K562 (cell line): ENCODE results near the gene NTRK3. TPM values are rescaled to one million over a fixed set of nuclear protein-coding genes. Genes with fewer than 3 reads are reported as not detected.

Experiments used
- ATAC-seq: fragments of 200-7000 bp; cut with Tn5 transposase; 3 replicates; pipeline ENCODE4 v1.9.1; 2020; ENCODE audit warnings: moderate library complexity
- BruUV-seq: library from RNA; stranded (reverse); fragments of 400-500 nt; replicated peaks from 2 replicates; lab custom pipeline; 2021; lab: Mats Ljungman, UMichigan
- CTCF ChIA-PET: fragments of 300-600 bp; formaldehyde crosslinking; extraction: SDS; loops from one replicate; lab custom pipeline; 2021; ENCODE audit warnings: low intra/inter-chr PET ratio; lab: Yijun Ruan, JAX
- POLR2A ChIA-PET: fragments of 300-600, 350-650 bp; sonication (Branson Sonifier 250); formaldehyde crosslinking; extraction: SDS; loops from one replicate; lab custom pipeline; 2021; ENCODE audit warnings: antibody characterized with exemption, inconsistent platforms; lab: Yijun Ruan, JAX
- DNase-seq, 4 experiments: peaks; one replicate each; pipeline versions ENCODE4 v3.0.0 to v3.0.0-alpha.2; 2011 to 2018; ENCODE audit warnings: low spot score in 3 of 4, mixed read lengths in 3 of 4; ENCODE audit errors: extremely low read depth in 1 of 4
- FAIRE-seq: peaks from 2 replicates; lab custom pipeline; 2011; peaks lifted over from hg19 to GRCh38; lab: Jason Lieb, UNC
- H2AFZ ChIP-seq: 2 replicates; pipeline ENCODE4 v1.6.0; 2011; ENCODE audit warnings: low read depth, low read length, control low read depth, inconsistent platforms
- H3K27ac ChIP-seq: fragments of 200-600 bp; 3 replicates; pipeline ENCODE4 v1.8.0; 2011; ENCODE audit warnings: low read depth, mild to moderate bottlenecking, control low read depth, inconsistent platforms, low read length, moderate library complexity, mixed read lengths; ENCODE audit errors: extremely low read depth
- H3K27me3 ChIP-seq, 2 experiments: fragments of 300-600 bp in 1 of 2; 2 replicates in 1 of 2; 3 replicates in 1 of 2; pipeline versions ENCODE4 v1.6.0 to v1.8.0; 2011; ENCODE audit warnings: inconsistent platforms in 2 of 2, low read length in 2 of 2, mild to moderate bottlenecking in 1 of 2, mixed read lengths in 1 of 2, moderate library complexity in 1 of 2; ENCODE audit not compliant: control insufficient read depth in 2 of 2, insufficient read depth in 2 of 2
- H3K36me3 ChIP-seq: fragments of 300-600 bp; 3 replicates; pipeline ENCODE4 v1.8.0; 2011; ENCODE audit warnings: mild to moderate bottlenecking, low read length, inconsistent platforms; ENCODE audit not compliant: control insufficient read depth, insufficient read depth
- H3K4me1 ChIP-seq, 2 experiments: fragments of 200-600 bp in 1 of 2; replicated peaks in 1 of 2; 2 replicates in 1 of 2; 3 replicates in 1 of 2; pipeline versions ENCODE4 v1.5.1 to v1.8.0; 2011; ENCODE audit warnings: inconsistent platforms in 2 of 2, low read length in 2 of 2, mild to moderate bottlenecking in 1 of 2, mixed read lengths in 1 of 2, moderate library complexity in 1 of 2; ENCODE audit not compliant: control insufficient read depth in 2 of 2, insufficient read depth in 2 of 2
- H3K4me2 ChIP-seq: 2 replicates; pipeline ENCODE4 v1.6.1; 2011; ENCODE audit warnings: low read length, control low read depth, inconsistent platforms, mixed read lengths; ENCODE audit not compliant: insufficient read depth
- H3K4me3 ChIP-seq: fragments of 200-600 bp; sonication (generic), shearing (Covaris generic); 2 replicates; pipeline ENCODE4 v1.5.1; 2016; ENCODE audit warnings: control low read depth, inconsistent platforms
- H3K79me2 ChIP-seq: fragments of 200-600 bp; 3 replicates; pipeline ENCODE4 v1.8.0; 2011; ENCODE audit warnings: low read length, inconsistent platforms; ENCODE audit not compliant: control insufficient read depth, insufficient read depth
- H3K9ac ChIP-seq, 2 experiments: 2 replicates each; pipeline versions ENCODE4 v1.6.0 to v1.6.1; 2011; ENCODE audit warnings: low read depth in 2 of 2, low read length in 2 of 2, control low read depth in 1 of 2, inconsistent platforms in 1 of 2, mild to moderate bottlenecking in 1 of 2, mixed read lengths in 1 of 2; ENCODE audit not compliant: insufficient read depth in 1 of 2
- H3K9me1 ChIP-seq: one replicate; pipeline ENCODE4 v1.6.0; 2011; ENCODE audit warnings: inconsistent platforms, mild to moderate bottlenecking, low read length, moderate library complexity; ENCODE audit not compliant: control insufficient read depth, insufficient read depth
- H3K9me3 ChIP-seq: replicated peaks from 2 replicates; pipeline ENCODE4 v1.5.1; 2011; ENCODE audit warnings: low read depth, low read length, inconsistent platforms; ENCODE audit not compliant: control insufficient read depth, insufficient read depth
- H4K20me1 ChIP-seq: replicated peaks from 2 replicates; pipeline ENCODE4 v1.6.1; 2011; ENCODE audit warnings: low read length, inconsistent platforms, mixed read lengths; ENCODE audit not compliant: control insufficient read depth, insufficient read depth
- BRCA1 ChIP-seq, 2 experiments: fragments of 450-650 bp in 1 of 2; sonication (generic) in 1 of 2; formaldehyde crosslinking in 1 of 2; IDR thresholded peaks; 2 replicates each; pipeline versions ENCODE4 v1.5.0 to v1.6.1; 2017 to 2020; ENCODE audit warnings: mild to moderate bottlenecking in 1 of 2, missing genetic modification reagents in 1 of 2
- CBFA2T3 ChIP-seq: fragments of 450-650 bp; IDR thresholded peaks from 2 replicates; pipeline ENCODE4 v1.6.1; 2017
- CTBP1 ChIP-seq: fragments of 450-650 bp; IDR thresholded peaks from 2 replicates; pipeline ENCODE4 v1.6.1; 2016; ENCODE audit warnings: borderline replicate concordance
- LCOR ChIP-seq: sonication (generic); formaldehyde crosslinking; IDR thresholded peaks from 2 replicates; pipeline ENCODE4 v1.8.0; 2022; ENCODE audit warnings: mild to moderate bottlenecking, missing genetic modification reagents
- RAD21 ChIP-seq, 2 experiments: fragments of 250-450 bp in 1 of 2; fragments of 450-650 bp in 1 of 2; sonication (Bioruptor Pico) in 1 of 2; formaldehyde crosslinking in 1 of 2; IDR thresholded peaks in 1 of 2; conservative IDR thresholded peaks in 1 of 2; 2 replicates each; pipeline versions ENCODE4 v1.4.0 to v1.8.0; 2020 to 2022; ENCODE audit warnings: mild to moderate bottlenecking in 2 of 2, moderate library complexity in 1 of 2
- SIN3B ChIP-seq: fragments of 450-650 bp; IDR thresholded peaks from 2 replicates; pipeline ENCODE4 v1.6.1; 2017; ENCODE audit warnings: low read depth, mild to moderate bottlenecking, moderate library complexity
- SMC3 ChIP-seq: conservative IDR thresholded peaks from 2 replicates; pipeline ENCODE4 v1.6.1; 2011; ENCODE audit warnings: low read depth, low read length, improper control_type of control experiment; ENCODE audit not compliant: insufficient read depth
- ZFP36 ChIP-seq: fragments of 150-350 bp; IDR thresholded peaks from 2 replicates; pipeline ENCODE4 v1.6.1; 2018; ENCODE audit warnings: low read length, low read depth; ENCODE audit not compliant: partially characterized antibody
- ZNF121 ChIP-seq: sonication (generic); formaldehyde crosslinking; conservative IDR thresholded peaks from 2 replicates; pipeline ENCODE4 v1.8.0; 2022; ENCODE audit warnings: missing genetic modification reagents
- ZNF224 ChIP-seq: sonication (generic); formaldehyde crosslinking; IDR thresholded peaks from 2 replicates; pipeline ENCODE4 v1.8.0; 2022; ENCODE audit warnings: mild to moderate bottlenecking, missing genetic modification reagents
- ZNF311 ChIP-seq: fragments of 250-450 bp; sonication (Bioruptor Pico); IDR thresholded peaks from 2 replicates; pipeline ENCODE4 v1.4.0; 2020; ENCODE audit warnings: mild to moderate bottlenecking, moderate library complexity
- WGBS: fragments of 100-300 bp; shearing (Covaris generic); methylation state at CpG from one replicate; pipeline ENCODE4 v1.1.6; 2016; ENCODE audit warnings: low coverage, mixed read lengths; ENCODE audit not compliant: insufficient coverage; ENCODE audit errors: missing lambda C conversion rate; 5-methylcytosine and 5-hydroxymethylcytosine counted together
- in situ Hi-C: fragments of 300-500 bp; cut with MboI; formaldehyde crosslinking; loops from 4 replicates; pipeline ENCODE4 v1.15.0; 2018; ENCODE audit warnings: inconsistent platforms, mixed read lengths
- intact Hi-C: fragments of 100-400 bp; cut with micrococcal nuclease; formaldehyde crosslinking; loops from 2 replicates; pipeline ENCODE4 v1.14.2; 2022
- polyA plus RNA-seq, 8 experiments: library from polyadenylated mRNA; depleted of rRNA in 4 of 8; stranded (reverse) in 5 of 8; unstranded in 3 of 8; fragments of >200 nt; fragmentation: Nextera tagmentation in 2 of 8; fragmentation: Illumina TruSeq in 1 of 8; extraction: Ambion mirVana in 2 of 8; extraction: Trizol in 1 of 8; gene quantifications; 2 replicates each; pipeline versions ENCODE4 v1.2.1 to v1.2.3, GENCODE V29; 2011 to 2014; ENCODE audit warnings: inconsistent platforms in 1 of 8, missing spikeins in 1 of 8
- total RNA-seq, 7 experiments: library from RNA; depleted of rRNA in 6 of 7; stranded (reverse); fragments of >200 nt in 6 of 7; fragmentation: Illumina TruSeq in 2 of 7; extraction: Trizol in 2 of 7; gene quantifications; 2 replicates each; pipeline versions ENCODE4 v1.2.1 to v1.2.3, GENCODE V29; 2011 to 2021; ENCODE audit warnings: low replicate concordance in 1 of 7
- TF ChIP-seq, protein P1 (sequence below): fragments of 250-450 bp; sonication (Bioruptor Pico); IDR thresholded peaks from 2 replicates; pipeline ENCODE4 v1.8.0; 2022; ENCODE audit warnings: inconsistent platforms, mild to moderate bottlenecking, moderate library complexity, borderline replicate concordance

Gene NTRK3
- total and polyA plus RNA-seq, 9 of the 15 experiments (the other 6 are each of a cell fraction or from before 2014, with no cell fraction given), result 0.11 to 0.13 TPM; not detected in 7

DNA sequence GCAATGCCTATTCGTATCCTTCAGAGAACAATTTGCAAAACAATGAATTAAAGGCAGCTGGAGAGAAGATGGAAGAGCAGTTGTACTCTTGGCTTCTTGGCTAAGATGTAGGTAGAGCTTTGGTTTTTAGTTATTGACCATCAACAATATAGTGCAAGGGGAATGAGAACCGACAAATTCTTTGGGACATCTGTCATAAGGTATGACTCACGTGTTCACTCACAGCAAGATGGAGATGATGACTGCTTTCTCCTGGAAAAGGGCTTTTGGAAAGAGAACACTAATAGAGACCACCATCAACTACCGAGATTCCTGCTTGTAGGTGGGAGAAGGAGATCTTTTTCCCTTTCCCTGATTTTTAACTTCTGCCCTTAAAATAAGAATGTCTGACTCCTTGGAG lies 234.9 kb downstream of the NTRK3 start (continued):
- TF ChIP-seq SMC3, result no peak
- TF ChIP-seq, all 486 proteins: peak for 0

DNA sequence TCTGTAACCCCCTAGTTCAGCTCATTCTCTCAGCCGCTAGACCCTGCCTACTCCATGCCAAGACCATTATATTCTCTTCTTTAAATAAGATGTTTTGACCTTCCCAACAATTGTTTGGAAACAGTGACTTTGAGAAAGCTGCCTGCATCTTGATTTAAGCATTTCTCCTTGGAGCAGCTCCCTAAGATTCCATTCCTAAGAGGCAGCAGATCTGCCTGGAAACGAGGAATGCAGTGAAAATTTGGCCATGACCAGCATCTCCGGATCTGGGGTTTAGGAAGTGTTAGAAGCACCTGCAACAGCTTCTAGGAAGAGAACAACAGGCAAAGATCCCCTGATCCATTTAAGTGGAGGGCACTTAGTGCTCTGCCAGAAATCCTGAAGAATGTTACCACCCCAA lies 235.7 kb downstream of the NTRK3 start:
- H3K36me3 ChIP-seq, result no peaks in the 10 kb centered on the region
- no peak overlapping the region for H3K4me2 ChIP-seq
- no peak for TF ChIP-seq ZFP36
- TF ChIP-seq LCOR (CRISPR knock-in tag), result no peak
- TF ChIP-seq CBFA2T3, result no peak
- no peak for TF ChIP-seq ZNF224 (CRISPR knock-in tag)
- no peak for TF ChIP-seq BRCA1 (IDR thresholded peaks at IDR 0.05)
- TF ChIP-seq BRCA1 (CRISPR knock-in tag; IDR thresholded peaks at IDR 0.05), result no peak
- no peak for TF ChIP-seq RAD21 (CRISPR knock-in tag; conservative IDR thresholded peaks at IDR 0.05 in 1 of 2, IDR thresholded peaks at IDR 0.05 in 1 of 2)
- TF ChIP-seq CTBP1, result no peak
- TF ChIP-seq, protein P1, sequence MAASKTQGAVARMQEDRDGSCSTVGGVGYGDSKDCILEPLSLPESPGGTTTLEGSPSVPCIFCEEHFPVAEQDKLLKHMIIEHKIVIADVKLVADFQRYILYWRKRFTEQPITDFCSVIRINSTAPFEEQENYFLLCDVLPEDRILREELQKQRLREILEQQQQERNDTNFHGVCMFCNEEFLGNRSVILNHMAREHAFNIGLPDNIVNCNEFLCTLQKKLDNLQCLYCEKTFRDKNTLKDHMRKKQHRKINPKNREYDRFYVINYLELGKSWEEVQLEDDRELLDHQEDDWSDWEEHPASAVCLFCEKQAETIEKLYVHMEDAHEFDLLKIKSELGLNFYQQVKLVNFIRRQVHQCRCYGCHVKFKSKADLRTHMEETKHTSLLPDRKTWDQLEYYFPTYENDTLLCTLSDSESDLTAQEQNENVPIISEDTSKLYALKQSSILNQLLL (CRISPR knock-in tag), result no peak
- TF ChIP-seq SIN3B, result no peak
- no peak for TF ChIP-seq ZNF121 (CRISPR knock-in tag)
- TF ChIP-seq ZNF311 (CRISPR knock-in tag), result no peak
- TF ChIP-seq, all 486 proteins: peak for 0
- ChIA-PET POLR2A (no interaction called here), CTCF (no interaction called here)
- DNase-seq, result no peak
- Histone ChIP-seq H3K9ac (no peak overlapping the region), H2AFZ (no peak overlapping the region), H3K4me3 (no peak overlapping the region), H3K27ac (no peak overlapping the region), H3K9me1 (no peaks in the 10 kb centered on the region), H3K4me1 (no peaks in the 10 kb centered on the region), H3K79me2 (no peaks in the 10 kb centered on the region), H3K27me3 (peaks cover 0 to 4% of the 10 kb centered on the region in 2 experiments; a peak in 2 of 5 replicates), H3K9me3 (no peaks in the 10 kb centered on the region), H4K20me1 (no peaks in the 10 kb centered on the region)
- intact Hi-C loops, result no loop called here
- WGBS, result 0% methylated on average over 3 of the region's 3 CpGs
- no TSS peak for BruUV-seq
- in situ Hi-C loops, result no loop called here
- FAIRE-seq, result no peak
- no peak for ATAC-seq
